Activated CD8-positive, alpha-beta memory T cell treated with anti-CD3 and anti-CD28 coated beads, Interleukin-2, amount 50 U/mL, for 1 hour (primary cell): ENCODE results near the gene OR13C9.
"Not testable (repeated sequence)": the region's sequence is repeated elsewhere in the genome, so short reads cannot be mapped to it uniquely, and the experiment has no call there.

Experiments used
- DNase-seq: peaks from one replicate; pipeline ENCODE4 v3.0.0-alpha.2; 2020; ENCODE audit errors: extremely low read depth

Gene OR13C9, protein sequence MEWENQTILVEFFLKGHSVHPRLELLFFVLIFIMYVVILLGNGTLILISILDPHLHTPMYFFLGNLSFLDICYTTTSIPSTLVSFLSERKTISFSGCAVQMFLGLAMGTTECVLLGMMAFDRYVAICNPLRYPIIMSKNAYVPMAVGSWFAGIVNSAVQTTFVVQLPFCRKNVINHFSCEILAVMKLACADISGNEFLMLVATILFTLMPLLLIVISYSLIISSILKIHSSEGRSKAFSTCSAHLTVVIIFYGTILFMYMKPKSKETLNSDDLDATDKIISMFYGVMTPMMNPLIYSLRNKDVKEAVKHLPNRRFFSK

DNA sequence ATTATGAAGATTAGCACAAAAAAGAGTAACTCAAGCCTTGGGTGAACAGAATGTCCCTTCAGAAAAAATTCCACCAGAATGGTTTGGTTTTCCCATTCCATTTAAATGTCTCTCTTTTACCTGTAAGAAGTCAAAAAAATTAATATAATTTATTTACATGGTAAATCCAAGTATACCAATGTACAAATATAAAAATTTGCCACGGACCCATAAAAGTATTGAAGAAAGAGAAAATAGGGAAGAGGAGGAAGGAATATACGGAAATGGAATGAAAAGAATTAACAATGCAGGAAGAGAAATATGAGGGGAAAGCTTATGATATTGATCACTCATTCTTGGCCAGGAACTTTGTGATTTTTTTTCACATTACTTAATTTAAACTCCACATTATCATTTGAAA is at the start of gene OR13C9:
TSS of gene OR13C9 (minus strand) at position 101 of the 400 bp plus-strand sequence. CDS start at position 101, 0 bp downstream.
- DNase-seq: no peak

DNA sequence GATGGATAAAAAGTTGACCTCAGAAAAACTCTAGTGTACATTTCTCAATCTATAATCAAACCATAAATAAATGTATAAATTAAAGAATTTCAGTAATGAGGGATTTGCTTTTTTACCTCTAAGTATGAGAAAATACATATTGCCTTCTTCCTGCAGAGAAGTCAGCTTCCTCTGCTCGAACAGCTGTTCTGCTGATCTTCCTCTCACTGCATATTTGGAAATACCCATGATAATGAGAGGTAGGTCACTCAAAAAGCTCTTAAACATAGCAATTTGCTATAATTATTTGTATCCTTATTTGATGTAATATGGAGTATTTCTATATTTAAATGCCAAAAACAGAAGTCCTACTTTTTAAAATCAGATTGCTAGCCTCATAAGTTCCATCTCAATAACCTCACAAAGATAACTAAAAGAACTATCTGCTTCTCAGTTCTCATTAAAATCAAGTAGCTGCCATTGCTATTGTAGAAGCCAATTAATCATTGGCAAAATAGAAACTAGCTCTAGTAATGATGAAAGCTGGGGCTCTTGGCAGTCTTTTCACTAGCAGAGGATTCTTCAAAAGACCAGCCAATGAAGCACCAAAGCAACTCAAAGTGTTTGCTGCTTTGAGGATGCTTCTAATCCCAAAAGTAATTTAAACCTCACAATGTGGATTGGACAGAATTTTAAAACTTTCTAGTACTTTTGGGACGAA is 40.6 kb upstream of the OR13C9 start:
- no peak for DNase-seq

DNA sequence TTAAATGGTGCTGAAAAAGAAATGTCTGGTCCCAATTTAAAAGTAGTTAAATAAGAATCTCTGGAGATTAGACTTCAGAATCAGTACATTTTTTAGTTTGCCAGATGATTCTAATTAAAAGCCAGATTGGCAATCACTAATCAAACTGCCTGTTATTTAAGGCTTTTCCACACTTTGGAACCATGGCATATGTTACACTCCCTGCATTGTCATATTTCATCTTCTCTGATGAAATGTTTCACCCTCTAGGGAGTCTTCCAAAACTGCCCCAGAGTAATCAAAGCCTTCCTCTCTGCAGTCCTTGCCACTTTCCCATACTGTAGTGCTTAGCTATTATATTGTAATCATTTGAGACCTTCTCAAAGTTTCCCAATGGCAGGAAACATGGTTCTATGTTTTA is 17.5 kb upstream of the OR13C9 start:
- no peak for DNase-seq

DNA sequence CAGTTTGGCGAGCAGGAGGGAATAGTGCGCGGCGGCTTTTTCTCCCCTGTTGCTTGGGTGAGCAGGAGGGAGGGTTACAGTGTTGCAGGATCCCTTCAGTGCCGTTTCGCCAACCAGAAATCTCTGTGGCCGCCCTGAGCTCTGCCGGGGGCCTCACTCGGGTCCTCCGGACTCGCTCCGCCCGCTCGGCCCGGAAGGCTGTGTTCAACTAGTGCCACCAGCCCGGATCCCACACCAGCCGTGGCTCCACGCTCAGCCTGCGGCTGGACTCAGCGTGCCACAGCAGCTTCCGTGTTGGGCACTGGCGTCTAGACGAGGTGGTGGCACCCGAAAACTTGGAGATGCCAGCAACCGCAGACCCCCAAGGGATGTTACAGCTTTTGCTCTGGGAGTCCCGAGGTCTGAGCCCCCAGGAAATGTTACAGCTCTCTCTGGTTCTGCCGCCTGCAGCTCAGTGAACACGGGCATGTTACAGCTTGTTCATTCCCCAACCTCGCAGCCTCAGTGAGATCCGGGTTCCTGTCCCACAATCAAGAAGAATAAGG is 16.0 kb upstream of the OR13C9 start:
- DNase-seq: no peak

DNA sequence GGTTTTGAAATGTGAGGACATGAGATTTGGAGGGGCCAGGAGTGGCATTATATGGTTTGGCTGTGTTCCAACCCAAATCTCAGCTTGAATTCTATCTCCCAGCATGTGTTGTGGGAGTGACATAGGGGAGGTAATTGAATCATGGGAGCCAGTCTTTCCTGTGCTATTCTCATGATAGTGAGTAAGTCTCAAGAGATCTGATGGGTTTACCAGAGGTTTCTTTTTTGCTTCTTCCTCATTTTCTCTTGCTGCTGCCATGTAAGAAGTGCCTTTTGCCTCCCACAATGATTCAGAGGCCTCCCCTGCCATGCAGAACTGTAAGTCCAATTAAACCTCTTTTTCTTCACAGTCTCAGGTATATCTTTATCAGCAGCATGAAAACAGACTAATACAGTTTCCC is 8.0 kb upstream of the OR13C9 start:
- not testable (repeated sequence) for DNase-seq

DNA sequence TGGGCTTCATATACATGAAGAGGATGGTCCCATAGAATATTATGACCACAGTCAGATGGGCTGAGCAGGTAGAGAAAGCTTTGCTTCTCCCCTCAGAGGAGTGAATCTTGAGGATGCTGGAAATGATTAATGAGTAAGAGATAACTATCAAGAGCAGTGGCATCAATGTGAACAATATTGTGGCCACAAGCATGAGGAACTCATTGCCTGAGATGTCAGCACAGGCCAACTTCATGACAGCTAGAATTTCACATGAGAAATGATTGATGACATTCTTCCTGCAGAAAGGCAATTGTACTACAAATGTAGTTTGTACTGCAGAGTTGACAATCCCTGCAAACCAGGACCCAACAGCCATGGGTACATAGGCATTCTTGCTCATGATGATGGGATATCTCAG is 586 bp downstream of the OR13C9 start:
- DNase-seq: no peak

DNA sequence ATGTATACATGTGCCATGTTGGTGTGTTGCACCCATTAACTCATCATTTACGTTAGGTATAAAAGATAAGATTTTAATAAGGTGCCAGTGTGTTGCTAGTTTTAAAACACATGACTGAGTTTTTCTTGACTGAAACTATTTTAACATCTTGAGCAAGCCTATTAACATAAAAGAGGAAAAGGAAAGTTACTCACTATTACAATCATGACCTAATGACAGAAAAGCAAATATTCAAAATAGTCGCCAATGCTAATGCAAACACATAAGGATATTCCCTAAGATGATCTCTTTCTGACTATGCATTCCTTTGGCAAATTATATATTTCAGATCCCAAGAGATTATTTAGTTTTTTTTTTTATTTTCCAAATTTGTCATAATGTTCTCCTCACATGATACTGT is 6.8 kb downstream of the OR13C9 start:
- no peak for DNase-seq

DNA sequence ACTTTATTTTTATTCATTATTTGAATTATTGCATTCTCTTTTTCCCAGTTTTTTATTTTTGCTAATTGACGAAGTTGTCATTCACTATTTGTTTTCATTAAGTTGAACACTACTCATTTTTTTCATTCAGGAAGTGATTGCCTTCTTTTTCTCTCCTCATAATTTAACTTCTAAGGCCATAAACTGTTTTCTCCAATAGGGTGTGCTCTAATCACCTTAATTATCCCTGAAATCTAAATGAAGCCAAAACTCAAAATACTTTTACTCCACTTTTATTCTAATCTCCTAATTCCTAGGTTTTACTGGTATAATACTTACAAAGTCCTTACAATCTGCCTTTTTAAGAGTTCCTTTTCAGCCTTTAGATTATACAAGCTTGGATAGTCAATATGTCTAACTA is 9.7 kb downstream of the OR13C9 start:
- DNase-seq: no peak

DNA sequence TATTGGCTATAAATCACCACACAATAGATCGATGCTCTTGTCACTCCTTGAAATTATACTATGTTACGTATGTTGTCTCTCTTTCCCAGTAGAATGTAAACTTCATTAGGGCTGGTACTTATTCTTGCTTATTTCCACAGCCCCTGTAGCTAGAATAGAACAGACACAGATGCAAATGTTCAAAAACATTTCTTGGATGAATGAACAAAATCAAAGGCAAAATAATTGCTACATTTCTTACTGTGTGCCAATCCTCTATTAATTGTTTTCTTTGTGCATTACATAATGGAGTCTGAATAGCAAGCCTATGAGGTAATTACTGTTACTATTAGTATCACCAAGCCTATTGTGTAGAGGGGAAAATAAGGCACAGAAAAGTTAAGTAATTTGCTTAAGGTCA is 11.9 kb downstream of the OR13C9 start:
- DNase-seq: no peak

DNA sequence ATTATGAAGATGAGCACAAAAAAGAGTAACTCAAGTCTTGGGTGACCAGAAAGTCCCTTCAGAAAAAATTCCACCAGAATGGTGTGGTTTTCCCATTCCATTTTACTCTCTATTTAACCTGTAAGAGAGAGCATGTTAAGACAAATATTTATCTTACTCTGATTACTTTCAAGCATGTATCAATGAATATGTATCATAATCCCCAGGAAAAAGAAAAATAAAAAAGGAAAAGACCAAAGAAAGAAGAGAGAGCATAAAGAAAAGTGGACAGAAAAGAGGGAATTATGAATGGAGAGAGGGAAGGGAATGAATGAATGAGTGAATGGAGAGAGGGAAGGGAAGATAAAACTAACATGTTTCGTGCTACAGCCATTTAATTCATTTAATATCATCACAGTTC is 12.5 kb downstream of the OR13C9 start, which contains the start of gene OR13C2:
TSS of gene OR13C2 (minus strand) at position 101 of the 400 bp plus-strand sequence. CDS start at position 101, 0 bp downstream.
- DNase-seq: not testable (repeated sequence)

DNA sequence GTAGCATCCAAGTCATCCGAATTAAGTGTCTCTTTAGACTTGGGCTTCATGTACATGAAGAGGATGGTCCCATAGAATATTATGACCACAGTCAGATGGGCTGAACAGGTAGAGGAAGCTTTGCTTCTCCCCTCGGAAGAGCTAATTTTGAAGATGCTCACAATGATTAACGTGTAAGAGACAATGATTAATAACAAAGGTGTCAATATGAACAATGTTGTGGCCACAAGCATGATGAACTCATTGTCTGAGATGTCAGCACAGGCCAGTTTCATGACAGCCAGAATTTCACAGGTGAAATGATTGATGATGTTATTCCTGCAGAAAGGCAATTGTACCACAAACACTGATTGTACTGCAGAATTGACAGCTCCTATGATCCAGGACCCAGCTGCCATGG is 13.2 kb downstream of the OR13C9 start:
- no peak for DNase-seq

DNA sequence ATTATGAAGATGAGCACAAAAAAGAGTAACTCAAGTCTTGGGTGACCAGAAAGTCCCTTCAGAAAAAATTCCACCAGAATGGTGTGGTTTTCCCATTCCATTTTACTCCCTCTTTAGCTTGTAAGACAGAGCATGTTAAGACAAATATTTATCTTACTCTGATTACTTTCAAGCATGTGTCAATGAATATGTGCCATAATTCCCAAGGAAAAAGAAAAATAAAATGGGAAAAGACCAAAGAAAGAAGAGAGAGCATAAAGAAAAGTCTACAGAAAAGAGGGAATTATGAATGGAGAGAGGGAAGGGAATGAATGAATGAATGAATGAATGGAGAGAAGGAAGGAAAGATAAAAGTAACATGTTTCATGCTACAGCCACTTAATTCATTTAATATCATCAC is 18.7 kb downstream of the OR13C9 start, which contains the start of gene OR13C5:
TSS of gene OR13C5 (minus strand) at position 101 of the 400 bp plus-strand sequence. CDS start at position 101, 0 bp downstream.
- DNase-seq: not testable (repeated sequence)

DNA sequence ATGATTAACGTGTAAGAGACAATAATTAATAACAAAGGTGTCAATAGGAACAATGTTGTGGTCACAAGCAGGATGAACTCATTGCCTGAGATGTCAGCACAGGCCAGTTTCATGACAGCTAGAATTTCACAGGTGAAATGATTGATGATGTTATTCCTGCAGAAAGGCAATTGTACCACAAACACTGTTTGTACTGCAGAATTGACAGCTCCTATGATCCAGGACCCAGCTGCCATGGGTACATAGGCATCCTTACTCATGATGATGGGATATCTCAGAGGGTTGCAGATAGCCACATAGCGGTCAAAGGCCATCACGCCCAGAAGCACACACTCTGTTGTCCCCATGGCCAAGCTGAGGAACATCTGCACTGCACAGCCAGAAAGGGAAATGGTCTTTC is 19.3 kb downstream of the OR13C9 start:
- not testable (repeated sequence) for DNase-seq

DNA sequence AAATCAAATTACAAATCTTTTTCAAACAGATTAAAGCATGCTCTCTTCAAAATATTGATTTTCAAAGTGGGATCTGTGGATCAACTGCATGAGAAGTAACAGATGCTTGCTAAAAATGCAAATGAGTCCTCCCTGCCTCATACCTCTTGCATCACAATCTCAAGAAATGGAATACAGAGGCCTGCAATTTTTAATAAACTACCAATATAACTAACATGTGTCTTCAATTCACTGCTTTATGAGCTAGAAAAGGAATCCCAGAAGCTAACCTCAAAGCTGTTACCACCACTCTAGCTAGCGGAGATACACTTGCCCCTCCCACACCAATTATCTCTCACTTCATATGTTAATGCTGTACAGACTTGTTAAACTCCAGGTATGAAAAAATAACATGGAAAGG is 28.4 kb downstream of the OR13C9 start:
- no peak for DNase-seq

DNA sequence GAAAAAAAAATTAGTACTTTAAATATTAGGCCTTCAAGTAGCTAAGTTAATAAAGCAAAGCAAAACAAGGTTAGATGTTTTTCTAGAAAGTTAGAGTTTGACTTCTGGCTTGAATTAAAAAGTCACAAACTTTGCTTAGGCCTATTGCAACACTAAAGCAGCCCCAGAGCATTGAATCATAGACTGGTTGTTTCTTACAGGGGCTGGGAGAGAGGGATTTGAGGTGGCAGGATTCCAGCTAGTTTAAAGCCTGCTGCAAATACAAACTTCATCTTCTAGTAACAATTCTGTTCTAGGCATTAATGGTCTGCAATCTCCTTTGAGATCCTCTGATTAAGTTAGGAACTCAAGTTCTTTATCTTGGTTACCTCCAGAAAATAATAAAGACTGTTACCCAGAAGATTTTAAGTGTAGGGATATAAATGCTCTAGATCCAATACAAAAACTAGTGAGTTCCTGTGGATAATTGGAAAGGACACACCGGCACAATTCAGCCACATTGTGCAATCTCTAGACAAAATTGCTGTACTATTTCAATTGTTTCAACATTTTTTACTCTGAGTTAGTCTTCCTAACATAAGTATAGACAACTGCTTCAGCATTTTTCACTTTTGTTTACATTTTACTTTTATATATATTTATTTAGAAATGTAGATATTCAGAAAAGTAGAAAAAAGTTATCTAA is 31.4 kb downstream of the OR13C9 start:
- DNase-seq: no peak

DNA sequence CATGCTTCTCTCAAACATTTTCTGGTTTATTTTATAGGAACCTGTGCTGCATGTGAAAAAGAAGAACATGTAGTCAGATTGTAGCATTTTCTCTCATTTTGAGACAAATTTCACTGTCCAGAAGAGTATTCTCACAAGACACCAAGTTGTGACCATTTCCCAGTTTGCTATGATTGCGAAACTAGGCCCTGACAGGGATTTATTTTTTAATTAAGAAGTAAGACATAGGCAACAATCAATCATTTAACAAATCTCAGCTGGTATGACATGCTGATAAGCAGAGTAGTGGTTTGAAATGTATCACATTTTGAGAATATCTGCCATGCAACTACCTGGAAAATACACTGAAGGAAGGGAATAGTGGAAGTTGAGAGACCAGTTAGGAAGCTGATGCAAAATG is 37.4 kb downstream of the OR13C9 start:
- DNase-seq: no peak

DNA sequence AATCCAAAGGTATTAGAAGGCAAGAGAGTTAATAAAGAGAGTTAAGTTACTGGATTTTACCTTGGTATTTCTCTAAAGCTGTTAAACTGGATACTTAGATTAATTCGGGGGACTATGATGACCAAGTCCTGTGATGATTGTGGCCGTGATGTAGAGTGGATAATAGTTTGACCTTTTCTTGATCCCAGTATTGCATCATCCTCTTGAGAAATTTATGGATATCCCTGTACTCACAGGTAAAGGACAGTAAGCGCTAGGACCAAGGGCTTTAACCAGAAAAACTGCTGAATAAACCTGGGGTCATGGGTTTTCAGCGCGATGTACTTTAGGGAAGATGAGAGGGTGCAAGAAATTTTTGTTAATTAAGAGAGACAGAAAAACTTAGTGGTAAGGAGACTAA is 40.7 kb downstream of the OR13C9 start:
- DNase-seq: no peak

DNA sequence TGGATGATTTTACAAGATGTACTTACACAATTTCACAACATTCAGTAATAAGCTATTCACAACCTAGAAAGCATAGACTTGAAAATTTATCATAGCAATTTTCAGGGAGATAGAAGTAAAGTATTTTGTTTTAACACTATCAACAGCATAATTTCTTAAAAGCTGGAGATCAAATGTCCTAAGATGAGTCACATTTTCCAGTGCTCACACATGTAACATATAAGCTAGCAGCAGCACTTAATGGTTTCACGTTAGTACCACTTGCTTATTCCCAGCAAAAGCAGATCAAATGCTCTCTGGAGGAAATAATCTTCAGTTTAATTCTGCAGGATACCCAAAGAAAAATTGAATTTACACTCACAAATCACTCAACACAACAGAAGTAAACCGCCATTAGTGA is 42.5 kb downstream of the OR13C9 start:
- no peak for DNase-seq

DNA sequence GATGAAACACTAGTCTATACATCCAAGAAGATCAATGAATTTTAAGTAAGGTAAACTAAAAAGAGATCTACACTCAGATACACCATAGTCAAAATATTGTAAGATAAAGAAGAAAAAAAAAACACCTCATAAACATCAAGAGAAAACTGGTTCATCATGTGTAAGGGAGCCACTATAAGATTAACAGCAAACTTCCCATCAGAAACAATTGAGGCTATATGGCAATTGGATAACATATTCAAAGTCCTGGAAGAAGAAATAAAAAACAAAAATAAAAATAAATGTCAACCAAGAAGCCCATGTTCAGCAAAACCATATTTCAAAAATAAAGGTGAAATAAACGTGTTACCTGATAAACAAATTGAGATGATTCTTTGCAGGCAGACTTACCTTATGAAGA is 45.4 kb downstream of the OR13C9 start:
- DNase-seq: no peak

DNA sequence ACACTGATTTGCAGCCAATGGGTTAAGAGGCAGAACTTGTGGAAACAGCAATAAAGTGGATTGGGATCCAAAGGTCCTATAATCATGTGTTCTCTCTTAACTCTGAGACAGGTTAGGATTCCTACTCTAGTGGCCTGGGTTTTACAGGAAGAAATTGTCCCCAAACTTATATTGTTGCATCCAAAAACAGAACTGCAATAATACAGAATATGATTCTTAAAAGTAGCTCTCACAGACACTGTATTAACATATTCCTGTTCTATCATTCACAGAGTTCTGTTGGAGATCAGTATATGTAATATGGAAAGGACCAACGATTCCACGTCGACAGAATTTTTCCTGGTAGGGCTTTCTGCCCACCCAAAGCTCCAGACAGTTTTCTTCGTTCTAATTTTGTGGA is 49.1 kb downstream of the OR13C9 start, which contains the start of gene OR13C8:
TSS of gene OR13C8 (plus strand) at position 301 of the 400 bp plus-strand sequence. CDS start at position 301, 0 bp downstream.
- no peak for DNase-seq
